ENCODE results near the gene IFNGR1.

GRCh38 chr6:137261761-137262160 is 42.6 kb upstream of the IFNGR1 start:
- no peak for TF ChIP-seq CTCF (IDR thresholded peaks at IDR 0.05; ENCODE audit: low read depth, low read length, poor library complexity, severe bottlenecking)
- no peak for TF ChIP-seq EZH2phosphoT487 (IDR thresholded peaks at IDR 0.05; ENCODE audit: borderline replicate concordance, low read length)

Data from DOHH2 (cell line).